EL (cell line): ENCODE measurements around the gene MRPS18C.
A peak's percentile ranks its signal among the peaks of the same experiment; 100 is the strongest.
"Not testable (repeated sequence)": the region's sequence is repeated elsewhere in the genome, so short reads cannot be mapped to it uniquely, and the experiment has no call there.

ENCODE experiments used
- DNase-seq: peaks from one replicate; pipeline ENCODE4 v3.0.0-alpha.2; 2016

Gene MRPS18C

GRCh38 chr4:83501671-83502070 is 45.8 kb downstream of the MRPS18C start:
- not testable (repeated sequence) for DNase-seq

- no peak for DNase-seq
Measured at GRCh38 chr4:83503974-83504373, 48.1 kb downstream of the MRPS18C start.

GRCh38 chr4:83504503-83504902 is 48.6 kb downstream of the MRPS18C start:
- DNase-seq: no peak

GRCh38 chr4:83504996-83505395 is 49.1 kb downstream of the MRPS18C start:
- DNase-seq: no peak

GRCh38 chr4:83509156-83509585 is 53.3 kb downstream of the MRPS18C start:
- peak; percentile 57 for DNase-seq

- no peak for DNase-seq
Measured at GRCh38 chr4:83510442-83510841, 54.6 kb downstream of the MRPS18C start.
